VCaP (cell line): ENCODE measurements around the gene DTHD1.

Experiments
- H3K27ac ChIP-seq: fragments of 450-650 bp; 2 replicates; pipeline ENCODE4 v1.5.1; 2017
- TF ChIP-seq, protein P1 (sequence below): fragments of 450-650 bp; conservative IDR thresholded peaks from 2 replicates; pipeline ENCODE4 v1.5.1; 2017; ENCODE audit warnings: mild to moderate bottlenecking, moderate library complexity

Gene DTHD1

DNA sequence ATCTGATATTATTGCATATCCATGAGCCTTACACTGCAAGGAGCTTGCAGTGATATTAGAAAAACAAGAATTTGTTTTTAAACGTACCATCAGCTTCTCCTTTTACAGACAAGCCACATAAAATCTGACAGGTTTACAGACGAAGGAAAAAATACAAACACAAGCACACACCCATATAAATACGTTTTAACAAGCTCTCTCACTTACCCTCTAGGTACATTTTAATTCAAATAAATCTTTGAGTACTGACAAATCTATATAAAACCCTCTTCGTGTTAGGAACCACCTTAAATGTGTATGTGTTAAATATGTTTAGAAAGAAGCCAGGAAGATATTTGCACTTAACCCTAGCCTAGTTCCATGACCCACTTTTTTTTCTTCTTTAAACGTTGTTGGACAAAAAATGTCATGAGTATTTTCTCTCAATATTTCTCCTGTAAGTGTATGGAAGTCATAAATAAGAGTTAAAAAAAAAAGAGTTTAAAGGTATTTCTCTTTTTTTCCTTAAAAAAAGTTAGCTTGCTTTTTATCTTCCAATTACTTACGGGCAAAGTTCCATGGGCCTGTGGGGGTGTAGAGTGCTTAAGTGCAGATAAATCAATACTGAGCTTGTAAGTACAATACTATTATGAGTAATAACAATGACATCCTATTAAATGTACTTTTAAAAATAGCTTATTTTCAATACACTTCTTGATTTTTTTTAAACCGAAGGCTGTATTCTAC is 38.6 kb upstream of the DTHD1 start:
- peak overlapping the region; percentile 84 for H3K27ac ChIP-seq
- TF ChIP-seq, protein P1, sequence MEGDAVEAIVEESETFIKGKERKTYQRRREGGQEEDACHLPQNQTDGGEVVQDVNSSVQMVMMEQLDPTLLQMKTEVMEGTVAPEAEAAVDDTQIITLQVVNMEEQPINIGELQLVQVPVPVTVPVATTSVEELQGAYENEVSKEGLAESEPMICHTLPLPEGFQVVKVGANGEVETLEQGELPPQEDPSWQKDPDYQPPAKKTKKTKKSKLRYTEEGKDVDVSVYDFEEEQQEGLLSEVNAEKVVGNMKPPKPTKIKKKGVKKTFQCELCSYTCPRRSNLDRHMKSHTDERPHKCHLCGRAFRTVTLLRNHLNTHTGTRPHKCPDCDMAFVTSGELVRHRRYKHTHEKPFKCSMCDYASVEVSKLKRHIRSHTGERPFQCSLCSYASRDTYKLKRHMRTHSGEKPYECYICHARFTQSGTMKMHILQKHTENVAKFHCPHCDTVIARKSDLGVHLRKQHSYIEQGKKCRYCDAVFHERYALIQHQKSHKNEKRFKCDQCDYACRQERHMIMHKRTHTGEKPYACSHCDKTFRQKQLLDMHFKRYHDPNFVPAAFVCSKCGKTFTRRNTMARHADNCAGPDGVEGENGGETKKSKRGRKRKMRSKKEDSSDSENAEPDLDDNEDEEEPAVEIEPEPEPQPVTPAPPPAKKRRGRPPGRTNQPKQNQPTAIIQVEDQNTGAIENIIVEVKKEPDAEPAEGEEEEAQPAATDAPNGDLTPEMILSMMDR: no peak

DNA sequence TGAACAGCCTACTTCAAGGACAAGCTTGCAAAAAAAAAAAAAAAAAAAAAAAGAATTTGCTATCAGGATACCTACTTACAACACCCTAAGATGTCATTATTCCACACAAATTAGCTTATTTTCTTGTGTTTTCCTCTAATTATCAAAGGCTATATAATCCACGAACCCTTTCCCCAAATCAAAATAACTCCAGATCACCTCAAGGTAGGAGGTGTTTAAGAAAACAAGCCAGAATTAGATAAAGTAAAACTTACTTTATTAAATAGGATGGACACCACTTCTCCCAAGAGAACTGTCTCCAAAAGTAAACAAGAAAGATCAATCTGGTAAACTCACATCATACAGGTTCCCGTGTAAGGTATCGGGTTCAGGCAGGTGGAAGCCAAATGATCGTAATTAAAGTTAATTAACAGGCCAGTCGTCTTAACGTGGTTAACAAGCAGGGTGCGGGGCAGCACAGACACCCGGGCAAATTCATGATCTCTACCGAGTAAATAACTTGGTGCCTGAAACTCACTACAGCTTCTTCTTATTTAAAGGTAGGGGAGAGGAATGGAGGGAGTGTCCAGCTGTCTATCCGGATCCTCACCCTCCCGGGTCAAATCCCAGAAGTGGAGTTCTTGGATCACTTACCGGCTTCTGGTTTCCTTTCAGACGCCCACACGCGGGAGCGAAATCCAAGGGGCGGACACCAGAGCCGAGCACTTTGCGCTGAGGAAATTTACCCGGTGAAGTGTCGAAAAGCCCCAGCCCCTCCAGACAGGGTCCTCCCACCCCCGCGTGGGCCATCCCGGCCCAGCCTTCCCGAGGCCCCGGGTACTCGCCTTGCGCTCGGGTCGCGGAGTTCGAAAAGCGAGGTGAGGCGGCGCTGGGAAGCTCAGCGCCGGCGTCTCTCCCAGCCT is 37.8 kb upstream of the DTHD1 start:
- TF ChIP-seq, protein P1: no peak
- H3K27ac ChIP-seq: peak overlapping the region; percentile 84

DNA sequence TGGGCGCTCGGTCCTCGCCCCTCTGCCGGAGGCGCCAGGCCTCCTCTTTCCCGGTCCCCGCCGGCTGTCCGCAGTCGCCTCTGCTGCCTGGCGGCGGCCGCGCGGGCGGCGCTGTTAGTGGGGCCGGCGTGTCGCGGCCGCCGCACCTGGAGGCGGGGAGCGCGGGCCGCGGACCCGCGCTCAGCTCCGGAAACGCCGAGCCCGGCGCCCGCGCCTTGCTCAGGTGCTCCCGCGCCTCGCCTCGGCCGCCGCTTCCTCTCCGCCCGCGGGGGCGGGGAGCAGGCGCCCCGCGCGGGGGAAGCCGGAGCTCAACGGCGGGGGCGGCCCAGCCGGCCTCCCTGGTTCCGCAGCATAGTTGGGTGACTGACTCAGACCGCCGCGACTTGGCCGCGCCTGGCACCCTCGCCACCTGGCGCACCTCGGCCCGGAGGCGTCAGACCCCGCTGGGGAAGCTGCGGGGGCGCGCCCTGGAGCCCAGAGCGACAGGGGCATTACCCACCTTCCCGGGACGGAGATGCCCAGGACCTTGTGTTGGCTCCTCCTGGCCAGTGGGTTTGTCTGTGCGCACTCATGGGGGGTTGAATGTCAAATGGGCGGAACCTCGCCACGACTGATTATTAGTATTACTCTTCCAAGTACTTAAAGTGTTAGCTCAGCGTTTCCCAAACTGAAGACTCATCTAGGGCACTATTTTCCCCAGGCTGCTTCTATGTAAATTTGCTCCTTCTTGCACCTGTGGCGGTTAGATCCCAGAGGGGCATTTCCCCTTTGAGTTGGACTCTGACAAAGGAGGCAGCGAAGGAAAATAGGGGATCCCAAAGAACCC is 36.9 kb upstream of the DTHD1 start, which contains the start of gene ARAP2:
Gene ARAP2, minus strand, starts transcription at position 258 of the 826 bp plus-strand sequence. CDS start 15,028 bp downstream, outside the sequence.
- TF ChIP-seq, protein P1: peak; percentile 62
- H3K27ac ChIP-seq: peak within 1 kb of the TSS; percentile 84

DNA sequence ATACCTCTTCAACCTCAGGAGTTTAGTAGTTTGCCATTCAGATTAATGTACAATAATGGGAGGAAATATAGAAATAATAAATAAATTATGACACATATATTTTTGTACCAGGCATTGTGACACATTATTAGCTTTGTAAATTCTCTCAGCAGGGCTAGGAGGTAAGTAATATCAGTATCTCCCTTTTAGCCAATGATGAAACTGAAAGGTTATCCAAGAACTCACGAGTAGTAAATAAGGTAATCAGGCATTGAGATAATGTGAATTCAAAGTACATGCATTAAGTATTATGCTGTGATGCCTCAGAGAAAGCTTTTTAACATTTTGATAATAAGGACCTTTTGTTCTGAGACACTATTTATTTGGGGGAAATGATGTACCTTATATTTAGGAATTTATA is 31.8 kb upstream of the DTHD1 start:
- no peak overlapping the region for H3K27ac ChIP-seq
- TF ChIP-seq, protein P1: no peak

DNA sequence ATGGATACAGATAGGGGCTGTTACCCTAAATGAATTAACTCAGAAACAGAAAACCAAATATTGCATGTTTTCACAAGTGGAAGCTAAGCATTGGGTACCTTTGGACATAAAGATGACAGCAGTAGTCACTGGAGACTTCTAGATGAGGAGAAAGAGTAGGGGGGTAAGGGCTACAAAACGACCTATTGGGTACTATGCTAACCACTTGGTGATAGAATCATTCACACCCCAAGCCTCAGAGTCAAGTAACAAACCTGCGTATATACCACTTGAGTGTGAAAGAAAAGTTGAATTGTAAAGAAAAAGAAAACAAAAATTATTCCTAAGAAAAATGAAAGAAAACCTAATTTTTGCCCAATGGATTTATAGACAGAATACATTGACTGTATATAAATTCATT is 29.4 kb upstream of the DTHD1 start:
- H3K27ac ChIP-seq: no peak overlapping the region
- TF ChIP-seq, protein P1: no peak

DNA sequence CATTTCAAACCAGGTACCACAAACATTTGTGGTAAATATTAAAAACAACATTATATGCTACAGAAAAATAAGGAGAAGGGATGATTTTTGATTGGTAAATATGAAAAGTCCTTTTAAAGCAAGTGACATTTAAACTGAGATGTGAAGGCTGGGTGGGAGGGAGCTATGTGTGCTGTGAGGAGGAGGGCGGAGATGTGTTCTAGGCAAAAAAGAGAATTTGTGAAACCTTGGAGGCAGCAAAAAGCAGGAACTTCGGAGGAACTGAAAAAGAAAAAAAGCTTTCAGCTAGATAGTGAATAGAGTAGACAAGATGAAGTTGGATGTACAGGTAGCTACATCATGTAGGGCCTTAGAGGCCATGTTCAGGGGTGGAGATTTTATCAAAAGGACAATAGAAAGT is 27.0 kb upstream of the DTHD1 start:
- H3K27ac ChIP-seq: no peak overlapping the region
- TF ChIP-seq, protein P1: no peak
